HL-60 (cell line): Measurements from ENCODE around the gene PIP4K2A.

Source experiments
- CTCF ChIP-seq: IDR thresholded peaks from one replicate; pipeline ENCODE4 v1.5.1; 2011; ENCODE audit warnings: low read length, control low read depth, inconsistent platforms; ENCODE audit not compliant: insufficient read depth
- POLR2AphosphoS5 ChIP-seq: IDR thresholded peaks from 2 replicates; pipeline ENCODE4 v1.6.1; 2012; ENCODE audit warnings: low read depth
- REST ChIP-seq: IDR thresholded peaks from 2 replicates; pipeline ENCODE4 v1.6.1; 2012; ENCODE audit warnings: low read depth; ENCODE audit not compliant: insufficient replicate concordance

GRCh38 chr10:22625516-22626290 is 88.7 kb downstream of the PIP4K2A start:
- TF ChIP-seq CTCF (no peak), REST (no peak), POLR2AphosphoS5 (no peak)
